Body of pancreas (tissue), 4 donors: ENCODE data around the gene AUTS2. TPM values are rescaled to one million over a fixed set of nuclear protein-coding genes. Genes with fewer than 3 reads are reported as not detected.

Experiments used
- ATAC-seq: fragments of 150-250 bp; one replicate; pipeline ENCODE4 v1.9.1; 2016
- DNase-seq, 4 donors: peaks; one replicate each; pipeline ENCODE4 v3.0.0-alpha.2; 2019
- H3K27ac ChIP-seq, 4 donors: fragments of 200-600 bp; sonication (generic); 1 replicate in 3 of 4; 2 replicates in 1 of 4; pipeline versions ENCODE4 v1.5.1 to v1.6.1; 2016 to 2019; ENCODE audit warnings: mild to moderate bottlenecking in 1 of 4, mixed read lengths in 1 of 4, moderate library complexity in 1 of 4
- H3K27me3 ChIP-seq, 2 donors: fragments of 200-600 bp; sonication (generic); one replicate each; pipeline ENCODE4 v1.6.0; 2016; ENCODE audit warnings: mild to moderate bottlenecking in 1 of 2
- H3K36me3 ChIP-seq, 2 donors: fragments of 200-600 bp; sonication (generic); replicated peaks in 1 of 2; 2 replicates each; pipeline ENCODE4 v1.5.1; 2016; ENCODE audit warnings: low read depth in 2 of 2; ENCODE audit not compliant: insufficient read depth in 1 of 2
- H3K4me1 ChIP-seq: fragments of 200-600 bp; sonication (generic); one replicate; pipeline ENCODE4 v1.6.0; 2016
- H3K4me3 ChIP-seq, 2 donors: fragments of 200-600 bp; sonication (generic); 1 replicate in 1 of 2; 2 replicates in 1 of 2; pipeline ENCODE4 v1.5.1; 2016 to 2019
- H3K9me3 ChIP-seq, 3 donors: fragments of 200-600 bp; sonication (generic); 1 replicate in 2 of 3; 2 replicates in 1 of 3; pipeline ENCODE4 v1.5.1; 2016
- POLR2A ChIP-seq, 3 donors: fragments of 450-650 bp; IDR thresholded peaks; one replicate each; pipeline ENCODE4 v1.6.1; 2016; ENCODE audit warnings: antibody characterized with exemption in 3 of 3, mild to moderate bottlenecking in 2 of 3
- WGBS, 2 donors: methylation state at CpG; one replicate each; pipeline ENCODE4 v1.1.5; 2017; 5-methylcytosine and 5-hydroxymethylcytosine counted together
- intact Hi-C: fragments of 100-400 bp; cut with DNase I; formaldehyde crosslinking; loops from one replicate; pipeline ENCODE4 v1.15.1; 2023
- total RNA-seq, 2 donors: library from RNA; depleted of rRNA; stranded (reverse); fragments of >200 nt; gene quantifications; one replicate each; pipeline ENCODE4 v1.1.0, GENCODE V29; 2016
- TF ChIP-seq, protein P1 (sequence below), 7 experiments: fragments of 450-650 bp in 4 of 7; fragments of 200-600 bp in 3 of 7; sonication (generic) in 3 of 7; IDR thresholded peaks; one replicate each; pipeline ENCODE4 v1.5.1; 2016 to 2019; ENCODE audit warnings: antibody characterized with exemption in 7 of 7

Gene AUTS2
- total RNA-seq, 2 donors from 2014 or later, result 11.7 to 18.5 TPM

- no peak for DNase-seq
- Histone ChIP-seq H3K27me3 (no peaks in the 10 kb centered on the region), H3K9me3 (no peaks in the 10 kb centered on the region), H3K36me3 (no peaks in the 10 kb centered on the region), H3K4me1 (no peaks in the 10 kb centered on the region), H3K27ac (no peak overlapping the region), H3K4me3 (no peak overlapping the region)
- intact Hi-C loops, result no loop called here
- ATAC-seq, result no peak
- TF ChIP-seq, protein P1, sequence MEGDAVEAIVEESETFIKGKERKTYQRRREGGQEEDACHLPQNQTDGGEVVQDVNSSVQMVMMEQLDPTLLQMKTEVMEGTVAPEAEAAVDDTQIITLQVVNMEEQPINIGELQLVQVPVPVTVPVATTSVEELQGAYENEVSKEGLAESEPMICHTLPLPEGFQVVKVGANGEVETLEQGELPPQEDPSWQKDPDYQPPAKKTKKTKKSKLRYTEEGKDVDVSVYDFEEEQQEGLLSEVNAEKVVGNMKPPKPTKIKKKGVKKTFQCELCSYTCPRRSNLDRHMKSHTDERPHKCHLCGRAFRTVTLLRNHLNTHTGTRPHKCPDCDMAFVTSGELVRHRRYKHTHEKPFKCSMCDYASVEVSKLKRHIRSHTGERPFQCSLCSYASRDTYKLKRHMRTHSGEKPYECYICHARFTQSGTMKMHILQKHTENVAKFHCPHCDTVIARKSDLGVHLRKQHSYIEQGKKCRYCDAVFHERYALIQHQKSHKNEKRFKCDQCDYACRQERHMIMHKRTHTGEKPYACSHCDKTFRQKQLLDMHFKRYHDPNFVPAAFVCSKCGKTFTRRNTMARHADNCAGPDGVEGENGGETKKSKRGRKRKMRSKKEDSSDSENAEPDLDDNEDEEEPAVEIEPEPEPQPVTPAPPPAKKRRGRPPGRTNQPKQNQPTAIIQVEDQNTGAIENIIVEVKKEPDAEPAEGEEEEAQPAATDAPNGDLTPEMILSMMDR (IDR thresholded peaks at IDR 0.05), result no peak
- no peak for TF ChIP-seq POLR2A (IDR thresholded peaks at IDR 0.05)
- WGBS, 2 donors, result 87% methylated on average over 2 of the region's 2 CpGs
Observed at GRCh38 chr7:69619635-69620034, 21.4 kb downstream of the AUTS2 start.

- ATAC-seq (no peak), DNase-seq (no peak)
- H3K27me3 ChIP-seq, result no peaks in the 10 kb centered on the region
- no peak overlapping the region for H3K4me3 ChIP-seq
- intact Hi-C loops, result no loop called here
- H3K36me3 ChIP-seq, result no peaks in the 10 kb centered on the region
- WGBS, 2 donors, result 49 to 54% methylated on average over 4 of the region's 4 CpGs
- TF ChIP-seq, protein P1 (IDR thresholded peaks at IDR 0.05), result no peak
- TF ChIP-seq POLR2A (IDR thresholded peaks at IDR 0.05), result no peak
- no peak overlapping the region for H3K27ac ChIP-seq
- no peaks in the 10 kb centered on the region for H3K4me1 ChIP-seq
- H3K9me3 ChIP-seq, result no peaks in the 10 kb centered on the region
Observed at GRCh38 chr7:69620063-69620462, 21.8 kb downstream of the AUTS2 start.

GRCh38 chr7:69620650-69621049 is 22.4 kb downstream of the AUTS2 start:
- Histone ChIP-seq H3K27ac (no peak overlapping the region), H3K4me1 (no peaks in the 10 kb centered on the region), H3K27me3 (no peaks in the 10 kb centered on the region), H3K36me3 (no peaks in the 10 kb centered on the region), H3K9me3 (no peaks in the 10 kb centered on the region), H3K4me3 (no peak overlapping the region)
- 80 to 86% methylated on average over 2 of the region's 2 CpGs for WGBS, 2 donors
- intact Hi-C loops, result no loop called here
- DNase-seq (no peak), ATAC-seq (no peak)
- TF ChIP-seq POLR2A (IDR thresholded peaks at IDR 0.05), result no peak
- TF ChIP-seq, protein P1 (IDR thresholded peaks at IDR 0.05), result no peak

DNA sequence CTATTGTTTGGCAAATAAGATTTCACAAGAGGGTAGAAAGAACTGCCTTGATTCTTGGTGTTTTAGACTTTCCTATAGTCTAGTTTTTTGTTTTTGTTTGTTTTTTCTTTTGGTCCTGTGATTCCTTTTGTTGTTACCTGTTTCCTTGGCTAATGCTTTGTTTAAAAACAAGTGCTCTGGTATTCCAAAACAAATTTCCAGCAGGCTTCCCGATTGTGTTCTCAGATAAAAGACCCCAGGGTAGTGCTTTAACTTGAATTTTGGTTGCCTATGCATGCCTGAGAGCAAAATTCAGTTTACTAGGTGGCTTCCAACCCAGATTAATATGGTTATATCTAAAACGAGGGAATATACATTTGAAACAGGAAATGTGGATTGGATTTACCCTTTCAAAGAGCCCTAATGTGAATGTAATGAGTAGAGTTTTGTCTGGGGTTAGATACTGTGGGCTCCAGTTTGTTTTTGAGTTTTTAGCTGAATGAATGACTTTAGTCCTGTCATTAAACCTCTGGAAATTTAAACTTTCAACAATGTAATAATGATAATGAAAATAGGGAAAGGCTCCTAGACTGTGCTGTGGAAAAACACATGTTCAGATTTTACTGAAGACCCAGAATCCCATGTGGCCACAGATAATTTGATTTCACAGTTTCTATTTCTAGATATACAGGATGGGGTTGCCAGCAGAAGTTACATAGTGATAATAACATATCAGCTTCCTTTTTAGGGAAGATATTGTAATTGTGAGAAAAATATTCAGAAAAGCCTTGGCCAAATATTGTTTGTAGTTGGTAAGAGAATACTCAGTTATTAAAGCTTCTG is 23.9 kb downstream of the AUTS2 start:
- Histone ChIP-seq H3K9me3 (no peaks in the 10 kb centered on the region), H3K4me3 (no peak overlapping the region), H3K27me3 (no peaks in the 10 kb centered on the region), H3K27ac (no peak overlapping the region), H3K4me1 (no peaks in the 10 kb centered on the region), H3K36me3 (no peaks in the 10 kb centered on the region)
- DNase-seq (no peak), ATAC-seq (no peak)
- TF ChIP-seq, protein P1 (IDR thresholded peaks at IDR 0.05), result no peak
- no peak for TF ChIP-seq POLR2A (IDR thresholded peaks at IDR 0.05)
- intact Hi-C loops, result no loop called here
- whole genome bisulfite sequencing, 2 donors, result 47 to 48% methylated on average over 2 of the region's 2 CpGs

DNA sequence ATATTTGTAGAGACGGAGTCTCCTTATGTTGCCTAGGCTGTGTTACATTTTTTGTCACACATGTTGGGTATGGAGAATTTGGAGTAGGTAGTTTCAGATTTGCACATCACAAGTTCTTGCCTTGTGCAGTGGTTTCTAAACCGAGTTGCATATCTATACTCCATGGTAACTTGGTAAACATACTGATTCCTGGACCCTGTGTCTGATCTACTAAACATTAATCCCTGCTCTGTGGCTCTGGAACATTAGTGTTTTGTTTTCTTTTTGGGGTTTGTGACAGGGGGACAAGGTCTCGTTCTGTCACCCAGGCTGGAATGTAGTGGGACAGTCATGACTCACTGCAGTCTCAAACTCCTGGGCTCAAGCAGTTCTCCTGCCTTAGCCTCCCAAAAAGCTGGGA is 24.7 kb downstream of the AUTS2 start:
- TF ChIP-seq, protein P1 (IDR thresholded peaks at IDR 0.05), result no peak
- TF ChIP-seq POLR2A (IDR thresholded peaks at IDR 0.05), result no peak
- ATAC-seq, result peak; percentile 50
- 54 to 64% methylated on average over 3 of the region's 3 CpGs for WGBS, 2 donors
- H3K27me3 ChIP-seq, result no peaks in the 10 kb centered on the region
- no peaks in the 10 kb centered on the region for H3K36me3 ChIP-seq
- intact Hi-C loops, result no loop called here
- H3K9me3 ChIP-seq, result no peaks in the 10 kb centered on the region
- no peak overlapping the region for H3K4me3 ChIP-seq
- H3K4me1 ChIP-seq, result no peaks in the 10 kb centered on the region
- peak in 1 of 4 donors; percentile 13 for DNase-seq
- no peak overlapping the region for H3K27ac ChIP-seq
